Immature natural killer cell (primary cell): ENCODE measurements around the gene IL1RAP. TPM values are rescaled to one million over a fixed set of nuclear protein-coding genes. Genes with fewer than 3 reads are reported as not detected.
"Not testable (repeated sequence)": the region's sequence is repeated elsewhere in the genome, so short reads cannot be mapped to it uniquely, and the experiment has no call there.

Source experiments
- DNase-seq, 3 donors: peaks; one replicate each; pipeline ENCODE4 v3.0.0; 2022; ENCODE audit warnings: mixed read lengths in 1 of 3
- H3K27ac Mint-ChIP-seq, 6 donors: one replicate each; pipeline ENCODE4 v1.8.0; 2020; ENCODE audit warnings: mixed read lengths in 6 of 6, mild to moderate bottlenecking in 5 of 6, inconsistent platforms in 4 of 6, moderate library complexity in 3 of 6
- H3K27me3 Mint-ChIP-seq, 3 donors: one replicate each; pipeline ENCODE4 v1.8.0; 2020 to 2021; ENCODE audit warnings: low read depth in 3 of 3, mild to moderate bottlenecking in 3 of 3, mixed read lengths in 3 of 3, moderate library complexity in 3 of 3, inconsistent platforms in 1 of 3
- H3K36me3 Mint-ChIP-seq, 3 donors: one replicate each; pipeline ENCODE4 v1.8.0; 2020; ENCODE audit warnings: mixed read lengths in 3 of 3, inconsistent platforms in 2 of 3, mild to moderate bottlenecking in 2 of 3
- H3K4me1 Mint-ChIP-seq, 2 donors: one replicate each; pipeline ENCODE4 v1.8.0; 2020; ENCODE audit warnings: inconsistent platforms in 2 of 2, mild to moderate bottlenecking in 2 of 2, mixed read lengths in 2 of 2, moderate library complexity in 1 of 2
- H3K4me3 Mint-ChIP-seq, 5 donors: one replicate each; pipeline ENCODE4 v1.8.0; 2020; ENCODE audit warnings: mild to moderate bottlenecking in 5 of 5, mixed read lengths in 5 of 5, inconsistent platforms in 3 of 5, moderate library complexity in 3 of 5
- H3K9me3 Mint-ChIP-seq, 6 donors: one replicate each; pipeline ENCODE4 v1.8.0; 2020; ENCODE audit warnings: mild to moderate bottlenecking in 6 of 6, mixed read lengths in 6 of 6, inconsistent platforms in 4 of 6, moderate library complexity in 3 of 6
- polyA plus RNA-seq, 3 donors: library from polyadenylated mRNA; unstranded; fragments of 300-500 nt; fragmentation: Illumina TruSeq; gene quantifications; one replicate each; pipeline ENCODE4 v1.2.3, GENCODE V29; 2021

The IL1RAP gene, protein sequence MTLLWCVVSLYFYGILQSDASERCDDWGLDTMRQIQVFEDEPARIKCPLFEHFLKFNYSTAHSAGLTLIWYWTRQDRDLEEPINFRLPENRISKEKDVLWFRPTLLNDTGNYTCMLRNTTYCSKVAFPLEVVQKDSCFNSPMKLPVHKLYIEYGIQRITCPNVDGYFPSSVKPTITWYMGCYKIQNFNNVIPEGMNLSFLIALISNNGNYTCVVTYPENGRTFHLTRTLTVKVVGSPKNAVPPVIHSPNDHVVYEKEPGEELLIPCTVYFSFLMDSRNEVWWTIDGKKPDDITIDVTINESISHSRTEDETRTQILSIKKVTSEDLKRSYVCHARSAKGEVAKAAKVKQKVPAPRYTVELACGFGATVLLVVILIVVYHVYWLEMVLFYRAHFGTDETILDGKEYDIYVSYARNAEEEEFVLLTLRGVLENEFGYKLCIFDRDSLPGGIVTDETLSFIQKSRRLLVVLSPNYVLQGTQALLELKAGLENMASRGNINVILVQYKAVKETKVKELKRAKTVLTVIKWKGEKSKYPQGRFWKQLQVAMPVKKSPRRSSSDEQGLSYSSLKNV
- polyA plus RNA-seq, result 1 to 10 TPM; 2.0 to 5.6 (median 2.4) TPM

DNA sequence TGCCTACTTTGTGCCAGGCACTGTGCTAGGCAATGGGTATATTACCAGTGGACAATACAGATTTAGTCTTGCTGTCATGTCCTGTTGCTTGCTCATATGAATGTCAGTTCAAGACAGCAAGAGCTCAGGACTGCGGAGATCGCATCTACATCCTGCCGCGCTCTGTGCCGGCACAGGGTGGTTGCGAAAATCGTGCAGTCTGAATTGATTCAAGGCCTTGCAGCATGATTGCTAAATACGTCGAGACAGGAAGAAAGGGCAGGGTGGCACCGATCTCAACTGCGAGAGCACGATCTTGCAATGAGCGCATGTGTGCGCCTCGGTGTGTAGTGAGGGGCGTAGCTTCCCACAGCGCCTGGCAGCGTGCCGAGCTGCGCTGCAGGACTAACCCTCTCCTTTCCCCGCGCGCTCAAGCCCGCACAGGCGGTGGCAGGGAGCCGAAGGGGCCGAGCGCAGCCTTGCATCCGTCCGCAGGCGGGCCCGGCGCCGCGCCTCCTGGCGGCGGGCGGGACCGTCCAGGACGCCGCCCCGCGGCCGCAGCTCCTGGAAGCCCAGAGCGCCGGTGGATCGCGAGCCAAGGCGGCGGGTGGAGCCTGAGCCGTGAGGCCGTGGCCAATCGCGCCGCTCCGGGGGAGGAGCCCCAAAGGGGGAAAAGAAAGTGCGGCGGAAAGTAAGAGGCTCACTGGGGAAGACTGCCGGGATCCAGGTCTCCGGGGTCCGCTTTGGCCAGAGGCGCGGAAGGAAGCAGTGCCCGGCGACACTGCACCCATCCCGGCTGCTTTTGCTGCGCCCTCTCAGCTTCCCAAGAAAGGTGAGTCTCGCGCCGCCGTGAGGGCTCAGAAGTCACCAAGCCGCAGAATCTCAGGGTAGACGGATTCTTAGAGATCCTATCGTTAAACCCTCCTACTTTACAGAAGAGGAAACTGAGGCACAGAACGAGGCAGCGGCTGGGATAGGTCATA lies at the start of gene IL1RAP:
Gene IL1RAP, plus strand, starts transcription at position 677 of the 962 bp plus-strand sequence. CDS start 50,205 bp downstream, outside the sequence.
- Mint-ChIP-seq H3K4me3 (peak within 1 kb of the TSS; percentile 89 to 97 (median 94)), H3K9me3 (no peaks in the 10 kb centered on the region), H3K27ac (peak within 1 kb of the TSS; percentile 84 to 94 (median 90)), H3K27me3 (peaks cover 0 to 6% (median 0%) of the 10 kb centered on the region in 3 donors), H3K36me3 (peaks cover 0 to 4% (median 4%) of the 10 kb centered on the region in 3 donors), H3K4me1 (peaks cover 24 to 31% of the 10 kb centered on the region in 2 donors)
- peak; percentile 81 to 86 (median 82) for DNase-seq

DNA sequence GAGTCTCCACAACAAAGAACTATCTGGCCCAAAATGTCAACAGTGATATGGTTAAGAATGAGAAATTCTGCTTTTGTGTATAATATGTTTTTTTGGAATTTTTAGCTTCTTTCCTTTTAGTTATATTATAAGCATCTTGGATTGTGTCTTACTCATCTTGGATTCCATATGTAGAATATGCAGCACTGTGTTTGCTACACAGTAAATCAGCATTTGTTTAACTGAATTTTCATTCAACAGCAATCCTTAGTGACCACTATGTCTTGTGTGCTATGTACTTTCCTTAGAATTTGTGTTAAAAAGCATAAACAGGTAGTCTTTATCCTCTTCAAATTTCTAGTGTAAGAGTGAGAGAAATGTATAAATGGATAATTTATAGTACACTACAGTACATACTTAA lies 46.0 kb upstream of the IL1RAP start:
- H3K9me3 Mint-ChIP-seq, result peaks cover 0 to 16% (median 5%) of the 10 kb centered on the region in 6 donors
- H3K27ac Mint-ChIP-seq, result no peak overlapping the region
- H3K27me3 Mint-ChIP-seq, result peaks cover 1 to 12% (median 1%) of the 10 kb centered on the region in 3 donors
- H3K4me1 Mint-ChIP-seq, result no peaks in the 10 kb centered on the region
- H3K4me3 Mint-ChIP-seq, result no peak overlapping the region
- no peak for DNase-seq
- H3K36me3 Mint-ChIP-seq, result no peaks in the 10 kb centered on the region

DNA sequence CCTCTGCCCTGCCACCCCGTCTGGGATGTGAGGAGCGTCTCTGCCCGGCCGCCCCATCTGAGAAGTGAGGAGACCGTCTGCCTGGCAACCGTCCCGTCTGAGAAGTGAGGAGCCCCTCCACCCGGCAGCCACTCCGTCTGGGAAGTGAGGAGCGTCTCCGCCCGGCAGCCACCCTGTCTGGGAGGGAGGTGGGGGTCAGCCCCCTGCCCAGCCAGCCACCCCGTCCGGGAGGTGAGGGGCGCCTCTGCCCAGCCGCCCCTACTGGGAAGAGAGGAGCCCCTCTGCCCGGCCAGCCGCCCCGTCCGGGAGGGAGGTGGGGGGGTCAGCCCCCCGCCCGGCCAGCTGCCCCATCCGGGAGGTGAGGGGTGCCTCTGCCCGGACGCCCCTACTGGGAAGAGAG lies 40.6 kb upstream of the IL1RAP start:
- not testable (repeated sequence) for DNase-seq, H3K27ac Mint-ChIP-seq

DNA sequence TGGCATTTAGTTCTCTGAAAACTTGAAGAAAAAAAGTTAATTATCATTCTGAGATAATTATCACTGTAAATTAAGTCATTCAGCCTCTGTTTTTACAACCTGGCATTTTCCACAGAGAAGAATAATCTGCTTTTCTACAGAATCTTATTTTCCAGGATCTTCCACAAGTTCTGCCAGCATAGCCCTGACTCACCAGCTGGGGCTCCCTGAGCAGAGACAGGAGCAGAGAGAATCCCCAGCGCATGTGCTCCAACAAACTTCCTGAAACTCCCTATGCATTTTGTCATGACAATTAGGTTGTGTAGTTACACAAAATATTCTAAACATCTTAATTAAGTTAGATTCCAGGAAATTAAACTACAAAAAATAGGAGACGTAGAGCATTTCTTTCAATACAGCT lies 32.1 kb upstream of the IL1RAP start:
- H3K36me3 Mint-ChIP-seq, result no peaks in the 10 kb centered on the region
- H3K4me3 Mint-ChIP-seq, result no peak overlapping the region
- H3K4me1 Mint-ChIP-seq, result no peaks in the 10 kb centered on the region
- no peak for DNase-seq
- H3K27ac Mint-ChIP-seq, result no peak overlapping the region
- peaks cover 2 to 6% (median 2%) of the 10 kb centered on the region in 3 donors for H3K27me3 Mint-ChIP-seq
- no peaks in the 10 kb centered on the region for H3K9me3 Mint-ChIP-seq

More for the DNA sequence above, 40.6 kb upstream of the IL1RAP start:
- H3K4me1 Mint-ChIP-seq, H3K4me3 Mint-ChIP-seq, H3K27me3 Mint-ChIP-seq, H3K36me3 Mint-ChIP-seq: not testable (repeated sequence)
- peaks cover 0 to 16% (median 3%) of the 10 kb centered on the region in 6 donors for H3K9me3 Mint-ChIP-seq

DNA sequence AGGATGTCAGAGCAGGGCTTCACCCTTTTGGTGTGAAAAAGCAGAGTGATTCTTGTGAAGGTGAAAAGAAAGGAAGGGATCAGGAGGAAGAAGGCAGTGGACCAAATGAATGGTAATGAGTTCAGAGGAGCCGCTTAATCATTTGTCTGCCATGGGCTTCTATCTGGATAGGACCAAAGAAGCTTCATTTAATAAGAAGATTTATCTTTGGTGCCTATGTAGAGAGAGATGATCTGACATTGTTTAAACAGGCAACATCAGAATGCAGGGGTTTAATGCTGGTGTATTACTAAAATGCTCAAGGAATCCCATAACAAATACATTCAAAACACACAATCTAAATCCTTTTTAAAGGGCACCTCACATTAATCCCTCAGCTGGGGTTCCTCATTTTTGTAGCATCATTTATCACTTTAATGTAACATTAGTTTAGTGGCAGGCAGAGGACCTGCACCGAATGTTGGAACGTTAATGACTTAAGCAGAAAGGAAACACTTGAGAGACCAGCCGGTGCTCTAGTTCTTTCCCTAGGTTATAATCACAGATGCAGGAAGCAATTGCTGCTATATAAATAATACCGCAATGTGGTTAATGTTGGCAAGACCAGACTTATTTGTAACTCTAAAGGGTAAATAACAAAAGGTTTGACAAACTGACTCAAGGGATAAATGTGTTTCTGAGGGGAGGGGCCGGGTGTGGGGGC lies 27.9 kb upstream of the IL1RAP start:
- Mint-ChIP-seq H3K4me1 (no peaks in the 10 kb centered on the region), H3K27ac (no peak overlapping the region), H3K27me3 (peaks cover 2 to 12% (median 2%) of the 10 kb centered on the region in 3 donors)

DNA sequence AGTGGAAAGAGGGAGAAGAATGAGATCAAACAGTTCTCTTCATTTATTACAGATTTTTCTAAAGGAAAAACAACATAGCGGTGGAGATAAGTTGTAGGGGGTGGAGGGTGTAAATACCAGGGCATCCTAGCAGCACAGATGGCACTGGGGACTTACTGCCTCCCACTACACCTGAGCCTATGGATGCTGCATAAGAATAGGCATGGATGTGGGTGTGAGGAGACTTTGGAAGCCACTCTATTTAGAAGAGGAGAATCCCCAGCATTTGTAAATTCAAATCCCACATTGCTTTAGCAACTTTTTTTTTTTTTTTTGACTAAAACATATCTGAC lies 27.4 kb upstream of the IL1RAP start:
- H3K27ac Mint-ChIP-seq, result no peak overlapping the region
- H3K27me3 Mint-ChIP-seq, result peaks cover 2 to 12% (median 2%) of the 10 kb centered on the region in 3 donors
- H3K36me3 Mint-ChIP-seq, result no peaks in the 10 kb centered on the region
- DNase-seq, result no peak
- H3K9me3 Mint-ChIP-seq, result no peaks in the 10 kb centered on the region
- H3K4me1 Mint-ChIP-seq, result no peaks in the 10 kb centered on the region
- H3K4me3 Mint-ChIP-seq, result no peak overlapping the region

More for the DNA sequence above, 27.9 kb upstream of the IL1RAP start:
- Mint-ChIP-seq H3K4me3 (no peak overlapping the region), H3K36me3 (no peaks in the 10 kb centered on the region), H3K9me3 (no peaks in the 10 kb centered on the region)
- DNase-seq, result no peak

DNA sequence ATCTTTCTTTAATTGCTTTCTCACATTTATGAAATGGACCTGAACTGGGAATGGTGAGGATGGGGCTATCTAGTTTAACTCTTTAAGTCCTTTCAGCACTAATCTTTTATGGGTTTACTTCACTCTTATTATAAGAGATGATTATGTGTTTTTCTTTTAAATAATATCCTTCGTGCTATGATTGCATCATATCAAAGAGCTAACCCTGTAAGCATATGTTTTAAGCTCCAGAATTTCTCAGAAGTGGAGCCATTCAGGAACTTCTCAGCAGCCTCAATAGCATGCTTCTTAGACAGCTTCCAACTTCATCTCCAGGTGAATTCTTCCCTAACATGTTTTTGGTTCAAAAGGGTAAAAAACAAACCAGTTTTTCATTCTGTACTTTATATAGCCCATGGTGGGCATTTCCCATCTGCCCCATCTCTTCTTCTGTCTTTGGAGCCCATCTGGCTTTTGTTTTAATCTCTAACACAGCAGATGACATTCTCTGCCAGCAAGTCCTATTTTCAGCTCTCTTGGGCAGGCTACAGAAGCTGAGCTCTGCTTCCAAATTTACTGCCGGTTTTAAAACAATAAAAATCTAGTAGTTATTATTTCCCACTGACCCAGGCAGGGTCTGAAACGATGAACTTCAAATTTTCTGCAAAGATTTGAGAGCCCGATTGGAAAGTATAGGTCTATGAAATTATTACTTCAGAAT lies 26.8 kb upstream of the IL1RAP start:
- H3K27ac Mint-ChIP-seq, result no peak overlapping the region
- no peaks in the 10 kb centered on the region for H3K4me1 Mint-ChIP-seq
- peaks cover 2 to 12% (median 2%) of the 10 kb centered on the region in 3 donors for H3K27me3 Mint-ChIP-seq
- no peaks in the 10 kb centered on the region for H3K36me3 Mint-ChIP-seq
- no peak overlapping the region for H3K4me3 Mint-ChIP-seq
- H3K9me3 Mint-ChIP-seq, result no peaks in the 10 kb centered on the region
- DNase-seq, result no peak

DNA sequence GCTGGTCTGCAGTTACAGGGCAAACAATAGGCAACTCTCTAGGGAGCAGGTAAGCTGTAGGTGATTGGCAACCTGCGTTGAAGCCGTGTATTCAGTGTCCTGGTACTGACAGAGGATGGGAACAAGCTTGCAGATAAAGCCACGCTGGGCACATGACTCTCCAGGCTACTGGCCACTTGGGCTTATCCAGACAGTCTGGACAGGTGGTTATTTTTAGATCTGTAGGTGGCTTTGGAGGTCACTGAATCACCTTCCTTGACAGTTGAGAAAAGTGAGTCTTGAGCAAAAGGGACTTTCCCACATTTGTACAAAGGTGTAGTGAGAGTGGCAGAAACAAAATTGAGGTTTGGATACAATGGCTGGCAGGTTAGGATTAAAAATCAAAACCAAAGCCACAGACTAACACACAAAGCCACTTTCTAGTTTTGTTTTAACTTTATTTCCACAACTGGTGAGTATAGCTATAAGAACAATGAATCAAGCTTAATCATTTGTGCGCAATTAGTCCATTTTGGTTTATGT lies 22.3 kb upstream of the IL1RAP start:
- H3K4me1 Mint-ChIP-seq, result no peaks in the 10 kb centered on the region
- H3K27me3 Mint-ChIP-seq, result peaks cover 4 to 14% (median 6%) of the 10 kb centered on the region in 3 donors
- DNase-seq, result no peak
- no peak overlapping the region for H3K27ac Mint-ChIP-seq
- H3K36me3 Mint-ChIP-seq, result no peaks in the 10 kb centered on the region
- H3K4me3 Mint-ChIP-seq, result no peak overlapping the region
- no peaks in the 10 kb centered on the region for H3K9me3 Mint-ChIP-seq

DNA sequence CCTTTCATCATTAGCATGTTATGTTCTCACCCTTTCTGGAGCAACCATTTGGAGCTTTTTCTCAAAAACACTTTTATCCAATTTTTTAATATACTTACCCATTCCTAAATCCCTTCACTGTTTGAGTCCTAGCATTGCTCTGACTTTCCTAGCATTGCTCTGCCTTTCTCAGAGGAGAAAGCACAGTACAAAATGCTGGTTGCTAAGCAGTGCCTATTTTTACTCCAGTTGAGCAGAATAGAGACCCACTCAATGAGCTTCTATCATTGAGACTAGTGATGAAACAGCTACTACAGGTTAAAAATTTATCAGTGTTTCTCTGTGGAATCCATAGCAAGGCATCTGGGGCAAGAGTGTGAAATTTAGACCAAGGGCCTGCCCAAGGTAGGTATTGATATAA lies 21.8 kb upstream of the IL1RAP start:
- H3K4me1 Mint-ChIP-seq, result no peaks in the 10 kb centered on the region
- no peak overlapping the region for H3K4me3 Mint-ChIP-seq
- peaks cover 0 to 4% (median 0%) of the 10 kb centered on the region in 6 donors for H3K9me3 Mint-ChIP-seq
- DNase-seq, result no peak
- peaks cover 4 to 14% (median 9%) of the 10 kb centered on the region in 3 donors for H3K27me3 Mint-ChIP-seq
- no peak overlapping the region for H3K27ac Mint-ChIP-seq
- no peaks in the 10 kb centered on the region for H3K36me3 Mint-ChIP-seq

DNA sequence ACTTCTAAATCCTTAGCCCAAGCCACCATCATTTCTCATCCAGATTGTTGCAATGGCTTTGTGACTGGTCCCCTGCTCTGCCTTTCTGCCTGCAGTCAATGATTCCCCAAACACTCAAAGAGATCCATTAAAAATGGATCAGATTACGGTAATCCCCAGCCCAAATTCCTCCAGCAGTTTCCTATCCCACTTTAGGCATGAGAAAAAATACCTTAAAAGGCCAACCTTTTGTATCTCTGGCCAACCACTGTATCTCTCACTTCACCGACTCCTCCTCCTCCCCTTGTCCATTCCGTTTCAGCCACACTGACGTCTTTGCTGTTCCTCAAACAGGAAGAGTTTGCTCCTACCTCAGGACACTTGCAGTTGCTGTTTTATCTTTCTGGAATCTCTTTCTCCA lies 20.9 kb upstream of the IL1RAP start:
- no peak overlapping the region for H3K27ac Mint-ChIP-seq
- no peak for DNase-seq
- H3K27me3 Mint-ChIP-seq, result peaks cover 4 to 14% (median 9%) of the 10 kb centered on the region in 3 donors
- peaks cover 0 to 4% (median 0%) of the 10 kb centered on the region in 6 donors for H3K9me3 Mint-ChIP-seq
- no peak overlapping the region for H3K4me3 Mint-ChIP-seq
- no peaks in the 10 kb centered on the region for H3K4me1 Mint-ChIP-seq
- H3K36me3 Mint-ChIP-seq, result no peaks in the 10 kb centered on the region

DNA sequence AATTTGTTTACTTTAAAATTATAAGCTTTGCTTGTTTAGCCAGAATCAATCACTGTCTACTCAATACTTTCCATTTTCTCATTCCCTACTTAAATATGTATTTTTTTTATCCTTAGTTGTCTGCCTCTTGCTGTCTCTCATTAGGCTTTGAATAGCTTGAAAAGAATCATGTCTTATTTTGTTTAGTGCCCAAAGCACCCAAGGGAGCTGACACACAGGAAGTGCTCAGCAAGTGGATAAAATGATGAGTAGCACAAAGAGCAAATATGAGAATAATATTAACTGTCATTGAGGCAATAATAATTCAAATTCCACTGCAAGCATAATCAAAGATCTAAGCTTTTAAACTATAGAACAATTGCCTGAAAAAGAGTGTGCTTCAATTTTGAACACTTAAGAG lies 19.0 kb upstream of the IL1RAP start:
- peaks cover 7 to 20% (median 14%) of the 10 kb centered on the region in 3 donors for H3K27me3 Mint-ChIP-seq

DNA sequence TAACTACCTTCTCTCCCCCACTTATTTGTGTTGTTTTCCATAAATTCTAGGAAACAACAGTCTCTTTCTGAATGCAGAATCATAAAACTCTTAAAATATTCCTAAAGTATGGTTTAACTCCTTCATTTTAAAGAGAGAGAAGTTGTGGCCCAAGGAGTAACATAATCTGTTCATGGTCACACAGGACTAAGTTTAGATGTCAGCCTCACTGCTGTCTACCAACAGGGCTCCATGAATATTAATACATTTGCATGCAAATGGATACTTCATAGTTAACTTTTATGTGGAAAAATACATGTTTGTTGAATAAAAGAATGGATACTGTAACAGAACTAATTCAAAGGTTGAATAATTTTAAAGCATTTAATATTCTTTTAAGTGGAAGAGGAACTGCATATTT lies 18.5 kb upstream of the IL1RAP start:
- Mint-ChIP-seq H3K9me3 (peaks cover 0 to 4% (median 0%) of the 10 kb centered on the region in 6 donors), H3K4me3 (no peak overlapping the region), H3K36me3 (no peaks in the 10 kb centered on the region), H3K27ac (no peak overlapping the region), H3K27me3 (peaks cover 7 to 20% (median 14%) of the 10 kb centered on the region in 3 donors), H3K4me1 (no peaks in the 10 kb centered on the region)
- no peak for DNase-seq

More for the DNA sequence above, 19.0 kb upstream of the IL1RAP start:
- Mint-ChIP-seq H3K36me3 (no peaks in the 10 kb centered on the region), H3K9me3 (peaks cover 0 to 4% (median 0%) of the 10 kb centered on the region in 6 donors), H3K4me3 (no peak overlapping the region), H3K4me1 (no peaks in the 10 kb centered on the region), H3K27ac (no peak overlapping the region)
- no peak for DNase-seq
